Lung (tissue), 16 donors: ENCODE results near the gene PPP1R12C. TPM values are rescaled to one million over a fixed set of nuclear protein-coding genes. Genes with fewer than 3 reads are reported as not detected.

Experiments used
- ATAC-seq: fragments of 200-7000 bp; cut with Tn5 transposase; one replicate; pipeline ENCODE4 v1.9.1; 2020; ENCODE audit warnings: moderate number of reproducible peaks; ENCODE audit not compliant: insufficient read depth, low FRiP score
- DNase-seq, 3 donors: peaks; one replicate each; pipeline ENCODE4 v3.0.0-alpha.2; 2013 to 2017
- H3K27ac ChIP-seq, 2 donors: one replicate each; pipeline ENCODE4 v1.5.1; 2013; ENCODE audit warnings: mild to moderate bottlenecking in 2 of 2, moderate library complexity in 2 of 2, control low read depth in 1 of 2, inconsistent platforms in 1 of 2, low read depth in 1 of 2, low read length in 1 of 2
- H3K27me3 ChIP-seq, 3 donors: one replicate each; pipeline ENCODE4 v1.5.1; 2013; ENCODE audit warnings: low read length in 2 of 3; ENCODE audit not compliant: control insufficient read depth in 3 of 3, insufficient read depth in 3 of 3
- H3K36me3 ChIP-seq, 4 donors: one replicate each; pipeline ENCODE4 v1.5.1; 2013; ENCODE audit warnings: low read length in 4 of 4, mild to moderate bottlenecking in 1 of 4, moderate library complexity in 1 of 4; ENCODE audit not compliant: control insufficient read depth in 4 of 4, insufficient read depth in 4 of 4
- H3K4me1 ChIP-seq, 5 donors: one replicate each; pipeline ENCODE4 v1.5.1; 2013; ENCODE audit warnings: low read length in 5 of 5, mild to moderate bottlenecking in 2 of 5, moderate library complexity in 1 of 5; ENCODE audit not compliant: control insufficient read depth in 5 of 5, insufficient read depth in 5 of 5
- H3K4me3 ChIP-seq: one replicate; pipeline ENCODE4 v1.5.1; 2013; ENCODE audit warnings: mild to moderate bottlenecking, control low read depth, moderate library complexity
- H3K9ac ChIP-seq, 2 donors: one replicate each; pipeline ENCODE4 v1.5.1; 2013; ENCODE audit warnings: low read length in 2 of 2, control low read depth in 1 of 2; ENCODE audit not compliant: insufficient read depth in 1 of 2
- H3K9me3 ChIP-seq, 4 donors: one replicate each; pipeline ENCODE4 v1.5.1; 2013; ENCODE audit warnings: low read length in 3 of 4, mild to moderate bottlenecking in 1 of 4, moderate library complexity in 1 of 4; ENCODE audit not compliant: control insufficient read depth in 4 of 4, insufficient read depth in 3 of 4
- CTCF ChIP-seq: IDR thresholded peaks from 2 replicates; pipeline ENCODE4 v1.5.1; 2012; ENCODE audit warnings: mild to moderate bottlenecking; ENCODE audit errors: control extremely low read depth, extremely low read depth
- WGBS, 2 donors: extraction: QIAGEN DNeasy Blood & Tissue Kit; methylation state at CpG; one replicate each; pipeline ENCODE4 v1.1.7; 2013; 5-methylcytosine and 5-hydroxymethylcytosine counted together
- long read RNA-seq, 5 donors: transcript quantifications; one replicate each; lab custom pipeline, GENCODE V29; 2026
- polyA plus RNA-seq, 2 donors: library from polyadenylated mRNA; stranded (reverse); fragments of 200-250 nt; gene quantifications; one replicate each; pipeline ENCODE4 v1.2.1, GENCODE V29; 2013
- total RNA-seq, 2 donors: library from RNA; depleted of rRNA in 1 of 2; stranded (reverse); fragments of >200 nt in 1 of 2; gene quantifications; one replicate each; pipeline ENCODE4 v1.2.1, GENCODE V29; 2014 to 2021
- donor health status: control.
- donor health status: control.
- donor health status: Bipolar disorder and iron deficiency.
- donor health status: healthy.
- donor health status: DM: yes; HTN: yes; CAD: no.

The PPP1R12C gene
- total RNA-seq (100 to 1,000 TPM in 1 of 2 donors, 10 to 100 TPM in 1; 47.4 to 163 TPM), polyA plus RNA-seq (100 to 1,000 TPM; 108 to 114 TPM)
- long read RNA-seq, donor 1 = 0 reads
- long read RNA-seq, donor 2, partial matches to known transcripts = 0 of 1 reads
- long read RNA-seq, donor 2, other reads (novel, unspliced or antisense) = 0 of 1 reads
- long read RNA-seq, donor 3, partial matches to known transcripts = 0 of 1 reads
- long read RNA-seq, donor 3, other reads (novel, unspliced or antisense) = 0 of 1 reads
- long read RNA-seq, donor 4 = 0 reads
- long read RNA-seq, donor 5 = 0 reads

- Histone ChIP-seq H3K4me1 (peaks cover 10 to 30% (median 24%) of the 10 kb centered on the region in 5 donors), H3K9me3 (no peaks in the 10 kb centered on the region), H3K4me3 (peak within 1 kb of the TSS; percentile 89), H3K27ac (peak within 1 kb of the TSS; percentile 92 to 93), H3K36me3 (peaks cover 0 to 5% (median 1%) of the 10 kb centered on the region in 4 donors), H3K27me3 (peaks cover 0 to 2% (median 0%) of the 10 kb centered on the region in 3 donors), H3K9ac (peak within 1 kb of the TSS; percentile 63 to 76)
- ATAC-seq (no peak), DNase-seq (peak; percentile 18 to 41 (median 27))
- 0% methylated on average over 54 to 97 of the region's 97 CpGs for WGBS, 2 donors
- TF ChIP-seq CTCF = no peak
These were observed at the start of gene PPP1R12C for GRCh38 chr19:55116859-55117662. Gene PPP1R12C (minus strand): TSS chr19:55117637. CDS start chr19:55117543, 94 bp downstream.

GRCh38 chr19:55166530-55167268 lies 49.3 kb upstream of the PPP1R12C start, which contains the start of gene DNAAF3:
Gene DNAAF3 (minus strand): TSS chr19:55166613. CDS start chr19:55166413, 200 bp downstream.
- Histone ChIP-seq H3K9ac (no peak within 1 kb of the TSS), H3K27ac (peak within 1 kb of the TSS in 1 of 2 donors; percentile 50), H3K9me3 (peaks cover 0 to 2% (median 0%) of the 10 kb centered on the region in 4 donors), H3K4me3 (no peak within 1 kb of the TSS), H3K4me1 (peaks cover 0 to 7% (median 0%) of the 10 kb centered on the region in 5 donors), H3K36me3 (no peaks in the 10 kb centered on the region), H3K27me3 (peaks cover 6 to 46% (median 39%) of the 10 kb centered on the region in 3 donors)
- DNase-seq = peak; percentile 85 to 92 (median 90)
- WGBS, 2 donors = 1 to 2% methylated on average over 33 of the region's 33 CpGs
- peak; percentile 98 for ATAC-seq
- TF ChIP-seq CTCF = no peak

- peak; percentile 70 for ATAC-seq
- peak overlapping the region in 1 of 2 donors; percentile 50 for H3K27ac ChIP-seq
These were observed 48.6 kb upstream of the PPP1R12C start for GRCh38 chr19:55165952-55166529.

More at GRCh38 chr19:55165952-55166529, 48.6 kb upstream of the PPP1R12C start:
- Histone ChIP-seq H3K27me3 (peaks cover 10 to 46% (median 38%) of the 10 kb centered on the region in 3 donors), H3K9me3 (peaks cover 0 to 2% (median 0%) of the 10 kb centered on the region in 4 donors), H3K36me3 (no peaks in the 10 kb centered on the region), H3K4me3 (no peak overlapping the region), H3K4me1 (peaks cover 0 to 7% (median 0%) of the 10 kb centered on the region in 5 donors), H3K9ac (no peak overlapping the region)
- 1 to 2% methylated on average over 27 to 34 of the region's 34 CpGs for WGBS, 2 donors
- TF ChIP-seq CTCF = no peak
- peak; percentile 40 to 54 (median 47) for DNase-seq
